Central memory CD4-positive, alpha-beta T cell (primary cell): Measurements from ENCODE around the gene OR5B3.
"Not testable (repeated sequence)": the region's sequence is repeated elsewhere in the genome, so short reads cannot be mapped to it uniquely, and the experiment has no call there.

Source experiments
- DNase-seq: peaks from one replicate; pipeline ENCODE4 v3.0.0; 2022
- total RNA-seq, 3 experiments: gene quantifications; one replicate each; lab custom pipeline; 2026; lab: John Stamatoyannopoulos, UW

OR5B3 gene
- 0 reads per million in 3 experiments for total RNA-seq

DNA sequence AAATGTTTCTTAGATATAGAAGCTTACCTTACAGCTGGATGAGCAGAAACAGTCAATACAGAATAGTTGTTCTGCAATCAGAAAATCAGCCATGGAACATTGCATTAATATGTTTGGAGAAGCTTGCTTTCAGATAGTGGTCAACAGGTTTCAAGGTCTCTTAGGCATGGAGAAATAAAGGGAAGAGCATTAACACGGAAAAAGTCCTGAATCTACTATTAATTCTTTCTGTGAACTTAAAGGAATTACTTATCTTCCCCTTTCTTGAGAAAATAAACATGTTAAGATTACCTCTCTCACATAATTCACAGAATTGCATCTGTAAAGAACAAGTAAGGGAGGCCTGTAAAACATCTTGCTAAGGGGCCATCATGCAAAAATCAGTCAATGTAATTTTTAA is at the start of gene OR5B3:
Gene OR5B3 (minus strand): TSS at position 101 of the 400 bp plus-strand sequence. CDS start 3,465 bp downstream, outside the sequence.
- DNase-seq: no peak

DNA sequence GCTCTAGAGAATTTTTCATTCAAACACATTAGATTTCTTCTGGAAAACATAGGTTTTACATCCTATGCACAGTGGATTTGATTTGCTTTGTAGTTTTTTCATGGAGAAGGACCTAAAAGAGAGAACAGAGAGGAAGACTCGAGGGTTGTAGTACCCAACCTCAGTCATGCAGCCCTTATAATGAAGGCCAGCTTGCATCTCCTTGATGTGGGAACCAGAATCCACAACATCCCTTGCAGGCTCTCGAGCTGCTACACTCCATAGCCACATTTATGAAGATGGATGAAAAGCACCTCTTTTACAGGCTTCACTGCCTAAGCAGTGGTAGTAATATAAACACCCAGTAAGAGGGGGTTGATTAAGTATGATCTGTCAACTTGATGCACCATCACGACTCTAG is 44.9 kb upstream of the OR5B3 start:
- no peak for DNase-seq

DNA sequence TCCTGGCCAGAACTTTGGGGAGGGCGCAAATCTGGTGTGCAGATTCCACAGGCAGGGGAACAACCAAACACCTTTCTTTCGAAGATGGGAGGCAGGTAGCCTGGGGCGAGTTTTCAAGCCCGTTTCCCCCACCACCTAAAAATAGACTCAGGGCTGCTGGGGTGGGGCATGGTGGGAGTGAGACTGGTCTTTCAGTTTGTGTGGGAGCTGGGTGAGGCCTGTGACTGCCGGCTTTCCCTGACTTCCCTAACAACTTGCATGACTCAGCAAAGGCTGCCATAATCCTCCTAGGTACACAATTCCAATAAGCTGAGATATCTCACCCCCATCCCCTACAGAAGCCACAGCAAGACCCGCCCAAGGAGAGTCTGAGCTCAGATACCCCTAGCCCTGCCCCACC is 39.6 kb upstream of the OR5B3 start:
- no peak for DNase-seq

- DNase-seq: no peak
Observed at GRCh38 chr11:58444300-58444699, 37.6 kb upstream of the OR5B3 start.

DNA sequence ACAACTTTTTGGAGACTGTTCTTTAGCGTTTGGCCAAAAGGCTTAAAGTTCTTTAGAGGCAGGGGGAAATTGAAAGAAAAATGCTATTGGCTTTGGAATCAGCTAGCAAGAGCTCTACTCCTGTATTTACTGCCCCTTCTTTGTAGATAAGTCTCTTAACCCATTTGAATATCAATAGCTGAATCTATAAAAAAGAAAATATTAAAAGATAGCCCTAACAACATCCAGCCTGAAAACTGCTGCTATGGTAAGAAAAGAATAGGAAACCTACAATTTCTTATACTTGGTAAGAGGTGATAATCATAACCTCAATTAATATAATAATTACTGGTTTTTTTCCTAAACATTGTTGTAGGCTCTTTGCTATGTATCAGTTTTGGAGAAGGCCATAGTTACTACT is 35.5 kb upstream of the OR5B3 start, which contains the start of gene OR5B12:
Gene OR5B12 (minus strand): TSS at position 101 of the 400 bp plus-strand sequence. CDS start 2,085 bp downstream, outside the sequence.
- DNase-seq: no peak

DNA sequence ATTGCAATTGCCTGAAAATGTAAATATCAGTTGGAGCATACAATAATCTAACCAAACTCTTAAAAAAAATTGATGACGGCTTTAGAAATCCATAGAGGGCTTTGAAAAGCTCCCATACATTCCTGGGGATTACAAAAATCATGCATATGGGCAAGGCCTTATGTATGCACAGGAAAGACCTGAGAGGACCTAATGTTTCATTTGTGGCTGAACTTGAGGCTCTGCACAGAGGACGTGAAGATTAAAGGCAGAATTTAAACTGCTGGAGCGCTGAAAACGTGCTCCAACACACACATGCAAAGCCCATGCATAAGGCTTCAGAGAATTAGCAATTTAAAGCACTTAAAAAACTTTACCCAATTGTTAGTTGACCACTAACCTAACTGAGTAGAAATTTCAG is 31.8 kb upstream of the OR5B3 start:
- no peak for DNase-seq

DNA sequence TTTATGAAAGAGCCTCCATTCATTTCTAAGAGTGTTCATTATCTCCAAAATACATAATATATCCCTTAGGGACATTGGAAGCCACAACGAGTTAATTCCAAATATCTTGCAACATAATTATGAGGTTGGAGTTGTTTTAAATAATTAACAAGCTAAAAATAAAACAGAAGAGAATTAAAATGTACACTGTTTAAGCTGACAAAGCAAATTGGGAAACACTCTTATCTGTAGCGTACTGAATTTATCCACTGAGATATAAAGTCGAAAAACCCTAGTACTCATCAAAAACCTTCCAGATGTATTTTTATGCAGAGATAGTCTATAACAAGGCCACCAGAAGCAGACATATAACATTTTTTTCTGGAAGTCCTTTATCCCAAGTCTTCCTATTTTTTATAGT is 27.5 kb upstream of the OR5B3 start:
- DNase-seq: no peak

- no peak for DNase-seq
Observed at GRCh38 chr11:58433638-58434203, 27.0 kb upstream of the OR5B3 start.

GRCh38 chr11:58429273-58429672 is 22.6 kb upstream of the OR5B3 start:
- no peak for DNase-seq

DNA sequence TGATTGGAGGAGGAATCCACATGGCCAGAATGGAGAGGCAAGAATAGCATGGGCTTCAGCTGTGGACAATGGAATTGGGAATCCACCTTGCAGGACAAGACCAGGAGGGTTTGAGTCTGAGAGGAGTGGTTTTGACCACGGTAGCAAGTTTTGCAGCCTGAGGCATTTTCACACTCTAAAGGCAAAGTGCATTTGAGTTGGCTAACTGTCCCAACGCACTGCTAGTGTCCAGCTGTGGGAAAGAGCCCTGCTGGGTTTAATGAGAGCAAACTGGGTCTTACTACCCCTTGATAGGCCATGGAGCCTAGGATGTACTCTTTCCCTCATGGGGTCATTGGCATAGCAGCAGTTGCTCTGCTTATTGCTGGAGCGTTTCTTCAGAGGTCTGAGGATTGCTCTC is 21.3 kb upstream of the OR5B3 start, which contains the start of gene OR5B2:
Gene OR5B2 (minus strand): TSS at position 101 of the 400 bp plus-strand sequence. CDS start 4,860 bp downstream, outside the sequence.
- DNase-seq: no peak

GRCh38 chr11:58399622-58400021 is 7.1 kb downstream of the OR5B3 start:
- DNase-seq: not testable (repeated sequence)

DNA sequence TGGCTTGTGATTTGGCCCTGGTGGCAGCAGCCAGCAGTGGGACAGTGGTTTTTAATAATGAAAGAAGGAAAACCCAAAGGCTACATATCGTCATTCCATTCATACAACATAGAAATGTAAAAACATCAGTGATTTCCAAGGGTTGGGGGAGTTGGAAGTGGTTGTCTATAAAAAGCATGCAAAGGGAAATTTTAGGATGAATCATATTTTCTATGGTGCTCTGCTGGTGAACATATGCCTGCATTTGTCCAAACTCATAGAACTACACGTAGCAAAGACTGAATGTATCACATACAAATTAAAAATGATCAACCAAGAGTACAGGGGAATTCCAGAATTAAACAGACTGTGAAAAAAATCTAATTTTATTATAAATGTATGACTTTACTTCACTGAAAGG is 11.1 kb downstream of the OR5B3 start:
- DNase-seq: no peak

- DNase-seq: no peak
Observed at GRCh38 chr11:58394195-58394594, 12.5 kb downstream of the OR5B3 start.

DNA sequence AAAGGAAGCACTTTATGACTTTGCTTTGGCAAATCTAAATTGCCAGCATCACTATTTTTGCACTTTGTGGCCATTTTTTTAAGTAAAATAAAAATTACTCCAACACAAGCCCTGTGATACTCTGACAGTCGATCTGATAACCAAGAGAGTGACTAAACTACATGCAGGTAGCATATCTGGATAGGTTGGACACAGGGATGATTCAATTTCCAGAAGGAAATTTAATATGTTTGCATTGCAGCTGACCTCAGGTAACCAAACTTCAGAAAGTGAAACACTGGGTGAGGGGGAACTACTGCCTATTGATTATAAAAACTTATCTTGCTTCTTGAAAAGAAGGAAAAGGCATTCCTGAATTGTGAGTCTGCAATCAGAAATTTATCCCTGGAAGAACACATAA is 13.9 kb downstream of the OR5B3 start:
- no peak for DNase-seq

GRCh38 chr11:58391879-58392278 is 14.8 kb downstream of the OR5B3 start:
- no peak for DNase-seq

- DNase-seq: no peak
Observed at GRCh38 chr11:58390551-58391063, 16.1 kb downstream of the OR5B3 start.

GRCh38 chr11:58358969-58359368 is 47.7 kb downstream of the OR5B3 start, which contains the start of gene OR5B17:
TSS of gene OR5B17 (minus strand) at chr11:58359069. CDS start at chr11:58359069, 0 bp downstream.
- DNase-seq: no peak

DNA sequence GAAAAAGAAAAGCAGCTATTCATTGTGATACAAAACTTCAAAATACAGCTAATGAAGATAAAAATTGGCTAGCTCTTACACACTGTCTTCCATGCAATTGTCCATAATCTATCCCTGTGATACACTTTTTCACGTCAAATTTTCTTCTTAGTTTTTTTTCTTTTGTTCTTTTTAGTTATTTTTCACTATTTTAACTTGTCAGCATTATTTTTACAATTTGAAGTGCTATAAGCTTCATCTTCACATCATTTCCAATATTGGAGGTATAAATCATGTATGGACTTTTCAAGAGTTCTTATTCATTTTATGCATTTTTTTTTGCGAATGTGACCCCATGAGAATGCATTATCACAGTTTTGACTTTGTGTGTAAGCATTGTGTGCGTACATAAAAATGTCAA is 51.9 kb downstream of the OR5B3 start:
- DNase-seq: no peak
